AG20443 (cell line): Measurements from ENCODE around the gene OR51A7.
"Not testable (repeated sequence)": the region's sequence is repeated elsewhere in the genome, so short reads cannot be mapped to it uniquely, and the experiment has no call there.

Source experiments
- DNase-seq: peaks from one replicate; pipeline ENCODE4 v3.0.0; 2012; ENCODE audit warnings: low spot score, mixed read lengths

OR51A7 gene

GRCh38 chr11:4955613-4956012 is 52.0 kb downstream of the OR51A7 start, which contains the start of gene OR51A2:
TSS of gene OR51A2 (minus strand) at chr11:4955713. CDS start at chr11:4955713, 0 bp downstream.
- not testable (repeated sequence) for DNase-seq

- DNase-seq, result no peak
Observed at GRCh38 chr11:4957396-4957795, 53.8 kb downstream of the OR51A7 start.
